Epithelial cell of prostate (primary cell): ENCODE data around the gene SLC25A17.
"Not testable (repeated sequence)": the region's sequence is repeated elsewhere in the genome, so short reads cannot be mapped to it uniquely, and the experiment has no call there.

Experiments used
- DNase-seq: peaks from one replicate; pipeline ENCODE4 v3.0.0-alpha.2; 2011; ENCODE audit warnings: low read depth, low spot score
- H3K27ac ChIP-seq: fragments of 450-650 bp; 2 replicates; pipeline ENCODE4 v1.5.1; 2017; ENCODE audit warnings: mild to moderate bottlenecking

SLC25A17 gene

DNA sequence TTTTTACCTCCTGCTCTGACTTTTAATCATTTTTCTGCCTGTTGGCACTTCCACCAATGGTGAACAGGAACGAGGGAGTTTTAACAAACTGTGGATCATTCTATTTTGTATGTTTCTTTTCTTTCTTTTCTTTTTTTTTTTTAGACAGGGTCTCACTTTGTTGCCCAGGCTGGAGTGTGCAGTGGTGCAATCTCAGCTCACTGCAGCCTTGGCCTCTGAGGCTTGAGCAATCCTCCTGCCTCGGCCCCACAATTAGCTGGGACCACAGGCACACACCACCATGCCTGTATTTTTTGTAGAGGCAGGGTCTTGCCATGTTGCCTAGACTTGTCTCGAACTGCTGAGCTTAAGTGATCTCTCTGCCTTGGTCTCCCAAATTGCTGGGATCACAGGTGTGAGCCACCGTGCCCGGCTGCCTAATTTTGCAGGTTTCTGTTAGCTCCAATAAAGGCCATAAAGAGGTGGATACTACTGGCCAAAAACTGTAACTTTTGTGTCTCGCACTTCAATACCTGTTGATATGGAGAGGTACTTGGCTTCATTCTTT lies 59.8 kb downstream of the SLC25A17 start:
- H3K27ac ChIP-seq, result peak overlapping the region; percentile 79
- DNase-seq, result no peak

DNA sequence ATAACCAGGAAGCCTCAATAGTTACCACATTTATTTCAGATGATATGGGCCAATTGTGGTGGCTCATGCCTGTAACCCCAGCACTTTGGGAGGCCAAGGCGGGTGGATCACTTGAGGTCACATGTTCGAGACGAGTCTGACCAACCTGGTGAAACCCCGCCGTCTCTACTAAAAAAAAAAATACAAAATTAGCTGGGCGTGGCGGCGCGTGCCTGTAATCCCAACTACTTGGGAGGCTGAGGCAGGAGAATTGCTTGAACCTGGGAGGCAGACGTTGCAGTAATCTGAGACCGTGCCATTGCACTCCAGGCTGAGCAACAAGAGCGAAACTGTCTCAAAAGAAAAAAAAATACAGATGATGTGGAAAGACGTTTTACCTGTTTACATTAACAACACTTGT lies 60.3 kb downstream of the SLC25A17 start:
- H3K27ac ChIP-seq, result peak overlapping the region; percentile 79
- not testable (repeated sequence) for DNase-seq

GRCh38 chr22:40758390-40758789 lies 60.8 kb downstream of the SLC25A17 start:
- DNase-seq, result peak; percentile 33
- H3K27ac ChIP-seq, result peak overlapping the region; percentile 79

- peak overlapping the region; percentile 79 for H3K27ac ChIP-seq
- DNase-seq, result peak; percentile 87
Measured at GRCh38 chr22:40757071-40757470, 62.1 kb downstream of the SLC25A17 start.

GRCh38 chr22:40753114-40753513 lies 66.0 kb downstream of the SLC25A17 start:
- no peak overlapping the region for H3K27ac ChIP-seq
- no peak for DNase-seq

DNA sequence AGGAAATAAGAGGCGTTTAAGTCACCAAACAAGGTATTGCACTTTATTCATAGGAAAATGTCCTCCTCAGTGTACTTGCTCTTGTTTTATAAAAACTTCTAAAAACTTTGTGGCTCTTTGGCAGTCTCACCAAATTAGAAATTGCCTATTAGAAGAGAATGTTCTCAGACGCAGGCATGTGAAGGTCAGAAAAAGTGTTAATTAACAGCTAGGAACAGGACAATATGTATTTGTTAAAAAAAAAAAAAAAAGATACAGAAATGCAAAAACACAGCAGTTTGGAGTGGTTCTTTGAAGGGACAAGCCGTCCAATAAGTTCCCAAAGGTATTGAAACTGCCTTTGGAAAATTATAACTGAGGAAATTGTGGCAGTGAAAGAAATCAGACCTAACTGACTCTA lies 67.9 kb downstream of the SLC25A17 start:
- no peak for DNase-seq
- H3K27ac ChIP-seq, result no peak overlapping the region

- no peak for DNase-seq
- no peak overlapping the region for H3K27ac ChIP-seq
Measured at GRCh38 chr22:40749829-40750228, 69.3 kb downstream of the SLC25A17 start.

- DNase-seq, result no peak
- H3K27ac ChIP-seq, result no peak overlapping the region
Measured at GRCh38 chr22:40748388-40749355, 70.5 kb downstream of the SLC25A17 start.

DNA sequence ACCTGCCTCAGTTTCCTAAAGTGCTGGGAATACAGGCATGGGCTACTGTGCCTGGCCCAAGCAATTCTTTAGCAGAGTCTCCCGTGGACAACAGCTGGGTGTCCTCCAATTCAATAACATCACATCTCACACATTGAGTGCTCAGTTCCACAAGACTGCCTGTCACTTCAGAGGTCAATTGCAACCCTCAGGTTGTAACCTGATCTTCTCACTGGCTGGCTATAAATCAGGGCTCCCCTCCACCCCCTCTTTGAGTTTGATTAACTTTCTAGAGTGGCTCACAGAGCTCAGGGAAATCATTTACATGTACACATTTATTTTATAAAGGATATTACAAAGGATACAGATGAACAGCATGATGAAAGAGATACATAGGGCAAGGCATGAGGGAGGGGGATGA lies 71.8 kb downstream of the SLC25A17 start:
- no peak overlapping the region for H3K27ac ChIP-seq
- no peak for DNase-seq

GRCh38 chr22:40746428-40747220 lies 72.5 kb downstream of the SLC25A17 start:
- H3K27ac ChIP-seq, result no peak overlapping the region
- no peak for DNase-seq

GRCh38 chr22:40743768-40744167 lies 75.4 kb downstream of the SLC25A17 start:
- no peak for DNase-seq
- no peak overlapping the region for H3K27ac ChIP-seq

DNA sequence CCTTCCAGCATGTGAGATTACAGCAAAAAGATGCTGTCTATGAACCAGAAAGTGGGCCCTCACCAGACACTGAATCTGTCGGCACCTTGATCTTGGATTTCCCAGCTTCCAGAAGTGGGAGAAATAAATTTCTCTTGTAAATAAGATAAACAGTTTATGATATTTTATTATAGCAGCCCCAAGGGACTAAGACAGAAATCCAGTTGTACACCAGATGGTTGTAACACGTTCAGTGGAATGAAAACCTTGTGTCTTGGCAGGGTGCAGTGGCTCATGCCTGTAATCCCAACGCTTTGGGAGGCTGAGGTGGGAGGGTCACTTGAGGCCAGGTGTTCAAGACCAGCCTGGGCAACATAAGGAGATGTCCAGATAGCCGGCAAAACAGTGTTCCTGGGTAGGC lies 78.0 kb downstream of the SLC25A17 start:
- DNase-seq, result no peak

DNA sequence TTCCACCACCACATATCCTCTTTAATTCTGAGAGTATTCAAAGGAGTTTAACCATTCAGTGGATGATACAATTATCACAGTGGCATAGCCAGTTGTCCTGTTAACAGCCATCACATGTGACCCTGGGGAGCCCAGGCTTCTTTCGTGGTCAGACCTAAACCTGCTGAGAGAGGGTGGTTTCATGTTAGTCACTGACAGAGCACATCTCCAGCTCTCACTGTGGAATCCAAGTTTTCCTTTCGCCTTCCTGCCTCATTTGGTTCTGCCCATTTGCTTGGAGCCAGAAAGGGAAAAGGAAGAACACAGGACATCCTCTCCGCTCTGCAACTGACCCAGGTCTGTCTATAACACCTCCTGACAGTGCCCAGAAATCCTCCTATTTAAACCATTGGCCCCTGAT lies 79.4 kb downstream of the SLC25A17 start:
- DNase-seq, result no peak
- no peak overlapping the region for H3K27ac ChIP-seq

More for the DNA sequence above, 78.0 kb downstream of the SLC25A17 start:
- H3K27ac ChIP-seq, result no peak overlapping the region

DNA sequence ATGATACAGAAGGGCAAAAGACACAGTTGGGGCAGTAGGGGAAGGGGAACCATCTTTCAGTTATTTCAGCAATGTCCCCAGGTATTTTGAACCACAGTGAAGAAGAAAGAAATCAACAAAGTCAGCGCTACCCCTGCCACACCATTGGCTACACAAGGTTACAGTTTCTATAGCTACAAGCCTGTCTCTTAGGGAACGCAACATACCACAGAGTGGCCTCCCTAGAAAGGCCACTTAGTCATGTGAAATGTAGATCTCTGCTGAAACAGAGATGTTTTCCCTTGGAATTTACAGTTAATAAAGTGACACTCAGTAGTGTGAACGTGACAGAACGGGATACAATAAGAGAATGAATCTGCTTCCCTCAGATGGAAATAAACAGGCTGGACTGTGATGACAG lies 85.2 kb downstream of the SLC25A17 start:
- no peak overlapping the region for H3K27ac ChIP-seq
- no peak for DNase-seq

- H3K27ac ChIP-seq, result peak overlapping the region; percentile 75
- DNase-seq, result no peak
Measured at GRCh38 chr22:40732999-40733292, 86.2 kb downstream of the SLC25A17 start.

- no peak overlapping the region for H3K27ac ChIP-seq
- DNase-seq, result no peak
Measured at GRCh38 chr22:40729284-40729683, 89.9 kb downstream of the SLC25A17 start.

GRCh38 chr22:40728731-40729189 lies 90.4 kb downstream of the SLC25A17 start:
- no peak overlapping the region for H3K27ac ChIP-seq
- peak; percentile 60 for DNase-seq

GRCh38 chr22:40727964-40728615 lies 91.1 kb downstream of the SLC25A17 start:
- DNase-seq, result no peak
- no peak overlapping the region for H3K27ac ChIP-seq

- DNase-seq, result no peak
- H3K27ac ChIP-seq, result no peak overlapping the region
Measured at GRCh38 chr22:40727070-40727963, 91.8 kb downstream of the SLC25A17 start.
